LoVo (cell line): Measurements from ENCODE around the gene BLMH.

ENCODE experiments used
- DNase-seq: peaks from one replicate; pipeline ENCODE4 v3.0.0-alpha.2; 2016; ENCODE audit warnings: low spot score

BLMH gene

DNA sequence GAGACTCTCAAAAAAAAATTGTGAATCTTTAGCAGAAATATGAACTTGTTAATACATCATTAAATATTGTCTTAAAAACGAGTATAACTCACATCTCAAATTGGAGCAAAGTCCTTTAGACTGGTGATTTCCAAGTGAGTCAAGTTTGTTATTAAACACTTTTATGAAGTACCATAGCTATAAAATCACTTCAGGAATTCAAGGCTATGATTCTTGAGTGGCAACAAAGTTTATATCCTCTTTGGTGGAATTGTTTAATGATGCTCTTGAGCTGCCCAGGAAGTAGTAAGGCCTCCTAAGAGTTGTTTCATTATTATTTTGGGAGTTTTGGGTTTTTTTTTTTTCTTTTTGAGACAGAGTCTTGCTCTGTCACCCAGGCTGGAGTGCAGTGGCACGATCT lies 16.7 kb upstream of the BLMH start:
- peak; percentile 21 for DNase-seq

DNA sequence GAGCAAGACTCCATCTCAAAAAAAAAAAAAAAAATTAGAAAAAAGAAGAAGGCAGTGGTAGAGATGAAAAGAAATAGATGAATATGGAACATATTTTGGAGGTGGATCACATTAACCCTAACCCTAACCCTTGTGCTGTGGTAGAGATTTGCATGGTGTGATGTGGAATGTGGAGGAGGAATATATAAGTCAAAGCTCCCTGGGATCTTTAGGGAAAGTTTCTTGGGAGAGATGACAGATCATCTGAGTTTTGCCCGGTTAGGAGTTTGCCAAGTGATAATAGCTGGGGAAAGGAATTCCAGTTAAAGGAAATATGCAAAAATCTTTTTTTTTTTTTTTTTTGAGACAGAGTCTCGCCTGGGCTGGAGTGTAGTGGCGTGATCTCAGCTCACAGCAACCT lies 13.0 kb upstream of the BLMH start:
- no peak for DNase-seq

DNA sequence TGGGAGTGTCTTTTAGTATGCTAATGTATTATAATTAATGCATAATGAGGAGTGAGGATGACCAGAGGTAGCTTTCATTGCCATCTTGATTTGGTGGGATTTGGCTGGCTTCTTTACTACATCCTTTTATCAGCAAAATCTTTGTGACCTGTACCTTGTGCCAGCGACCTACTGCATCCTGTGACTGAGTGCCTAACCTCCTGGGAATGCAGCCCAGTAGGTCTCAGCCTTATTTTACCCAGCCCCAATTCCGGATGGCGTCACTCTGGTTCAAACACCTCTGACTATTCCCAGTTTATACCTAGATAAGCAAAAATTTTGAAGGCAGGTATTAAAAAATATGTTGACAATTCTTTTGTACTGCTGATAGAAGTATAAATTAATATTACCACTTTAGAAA lies 10.5 kb upstream of the BLMH start:
- DNase-seq: no peak

DNA sequence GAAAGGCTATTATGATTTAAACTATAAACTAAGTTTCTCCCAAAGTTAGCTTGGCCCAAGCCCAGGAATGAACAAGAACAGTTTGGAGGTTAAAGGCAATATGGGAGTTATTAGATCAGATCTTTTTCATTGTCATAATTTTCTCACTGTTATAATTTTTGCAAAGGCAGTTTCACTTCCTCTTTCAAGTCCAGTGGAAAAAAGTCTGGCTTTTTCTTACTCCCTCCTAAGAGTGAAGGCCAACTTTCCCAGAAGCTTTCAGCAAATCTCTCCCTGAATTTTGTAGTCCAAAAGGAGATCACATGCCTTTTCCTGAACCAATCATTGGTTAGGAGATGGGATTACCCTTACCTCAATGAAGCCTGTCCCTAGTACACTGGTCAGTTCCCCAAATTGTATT lies 9.1 kb upstream of the BLMH start:
- DNase-seq: no peak

- no peak for DNase-seq
Measured at GRCh38 chr17:30299000-30299399, 7.3 kb upstream of the BLMH start.

GRCh38 chr17:30297715-30298114 lies 6.0 kb upstream of the BLMH start:
- no peak for DNase-seq

- DNase-seq: no peak
Measured at GRCh38 chr17:30296499-30297080, 4.8 kb upstream of the BLMH start.

DNA sequence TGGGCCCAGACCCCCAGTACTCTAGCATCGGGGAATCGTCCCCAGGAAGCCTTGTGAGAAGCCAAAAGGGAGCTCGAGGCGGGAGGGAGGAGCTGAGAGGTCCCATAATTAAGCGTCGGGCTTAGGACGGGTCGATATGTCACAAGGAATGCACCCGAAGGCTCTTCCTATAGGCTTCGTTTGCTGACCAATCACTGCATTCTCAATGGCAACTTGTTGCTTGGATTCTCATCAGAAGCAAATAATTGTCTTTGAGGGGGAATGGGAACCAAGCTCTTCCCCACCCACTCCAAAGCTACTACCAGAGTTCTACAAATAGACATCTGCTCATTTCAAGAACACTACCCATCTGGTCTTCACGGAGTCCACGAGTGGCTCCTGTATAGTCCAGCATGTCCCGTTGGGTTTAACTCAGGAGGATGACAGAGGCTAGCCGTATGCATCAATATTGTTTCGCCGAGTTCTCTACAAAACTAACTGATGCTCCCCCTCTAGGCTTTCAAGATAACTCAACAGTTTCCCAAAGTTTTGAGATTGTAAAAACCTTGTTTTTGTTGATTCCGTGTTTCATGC lies 628 bp upstream of the BLMH start:
- DNase-seq: no peak

- peak; percentile 72 for DNase-seq
Measured at GRCh38 chr17:30290696-30291542, 825 bp downstream of the BLMH start.

GRCh38 chr17:30290077-30290476 lies 1.7 kb downstream of the BLMH start:
- DNase-seq: no peak

DNA sequence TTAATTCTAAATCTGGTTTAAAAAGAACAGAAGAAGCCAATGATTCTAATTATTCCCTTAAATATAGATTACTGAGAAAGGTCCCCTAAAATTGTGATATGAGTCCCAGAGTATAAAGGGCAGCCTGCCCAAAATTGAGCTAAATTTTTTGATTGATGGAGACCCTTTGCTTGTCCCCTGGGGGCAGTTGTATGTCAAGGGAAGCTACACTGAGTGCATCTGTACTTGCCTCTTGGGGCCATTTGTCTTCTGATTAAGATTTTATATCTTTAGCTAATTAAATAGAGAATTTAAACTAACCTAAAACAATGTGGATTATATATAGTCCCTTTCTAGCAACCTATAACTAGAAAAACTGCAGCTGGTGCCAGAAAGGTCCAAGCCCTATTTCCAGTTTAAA lies 12.6 kb downstream of the BLMH start:
- no peak for DNase-seq

DNA sequence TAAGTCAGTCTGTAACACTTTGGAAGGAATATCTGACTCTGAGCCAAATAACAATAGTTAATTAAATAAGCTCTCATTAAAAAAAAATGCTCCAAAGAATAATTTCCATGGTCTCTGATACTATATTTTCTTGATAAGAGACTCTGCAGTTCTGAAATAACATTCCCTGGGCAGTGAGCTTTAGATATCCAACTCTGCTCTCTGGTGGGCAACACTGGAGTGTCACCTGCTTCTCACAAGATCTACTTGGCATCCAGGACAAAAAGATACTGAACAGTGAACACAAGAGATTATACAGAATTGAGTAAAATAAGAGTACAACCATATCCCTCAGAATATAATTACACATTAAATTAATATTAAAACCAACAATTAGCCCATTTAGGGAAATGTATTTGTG lies 13.7 kb downstream of the BLMH start:
- DNase-seq: no peak

GRCh38 chr17:30275911-30276310 lies 15.8 kb downstream of the BLMH start:
- no peak for DNase-seq

DNA sequence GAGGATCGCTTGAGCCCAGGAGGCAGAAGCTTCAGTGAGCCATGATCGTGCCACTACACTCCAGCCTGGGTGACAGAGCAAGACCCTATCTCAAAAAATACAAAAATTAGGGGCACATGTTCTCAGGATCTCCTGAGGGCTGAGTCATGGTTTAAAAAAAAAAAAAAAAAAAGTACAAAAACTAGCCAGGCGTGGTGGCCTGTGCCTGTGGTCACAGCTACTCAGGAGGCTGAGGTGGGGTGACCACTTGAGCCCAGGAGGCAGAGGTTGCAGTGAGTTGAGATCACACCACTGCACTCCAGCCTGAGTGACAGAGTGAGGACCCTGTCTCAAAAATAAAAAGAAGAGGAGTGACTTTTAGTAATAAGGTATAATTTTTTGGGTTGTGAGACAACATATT lies 16.9 kb downstream of the BLMH start:
- DNase-seq: no peak

GRCh38 chr17:30273373-30273772 lies 18.4 kb downstream of the BLMH start:
- no peak for DNase-seq

- DNase-seq: no peak
Measured at GRCh38 chr17:30271102-30271501, 20.6 kb downstream of the BLMH start.

DNA sequence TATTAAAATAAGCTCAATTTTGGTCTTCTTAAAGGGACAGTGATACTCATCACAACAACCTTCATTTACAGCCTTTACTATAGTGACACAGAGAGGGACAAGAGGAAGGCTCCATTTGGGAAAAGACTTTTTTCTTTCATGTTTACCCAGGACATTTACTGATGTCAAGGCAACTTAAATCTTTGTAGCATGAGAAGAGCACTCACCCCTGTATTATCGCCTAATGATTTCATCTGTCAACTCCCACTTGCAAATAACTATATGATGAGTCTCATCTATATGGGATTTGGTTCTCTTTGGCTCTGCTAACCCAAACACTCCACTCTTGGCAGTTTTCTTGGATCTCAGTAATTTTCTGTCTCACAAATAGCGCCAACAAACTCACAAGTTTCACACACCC lies 24.1 kb downstream of the BLMH start:
- no peak for DNase-seq

DNA sequence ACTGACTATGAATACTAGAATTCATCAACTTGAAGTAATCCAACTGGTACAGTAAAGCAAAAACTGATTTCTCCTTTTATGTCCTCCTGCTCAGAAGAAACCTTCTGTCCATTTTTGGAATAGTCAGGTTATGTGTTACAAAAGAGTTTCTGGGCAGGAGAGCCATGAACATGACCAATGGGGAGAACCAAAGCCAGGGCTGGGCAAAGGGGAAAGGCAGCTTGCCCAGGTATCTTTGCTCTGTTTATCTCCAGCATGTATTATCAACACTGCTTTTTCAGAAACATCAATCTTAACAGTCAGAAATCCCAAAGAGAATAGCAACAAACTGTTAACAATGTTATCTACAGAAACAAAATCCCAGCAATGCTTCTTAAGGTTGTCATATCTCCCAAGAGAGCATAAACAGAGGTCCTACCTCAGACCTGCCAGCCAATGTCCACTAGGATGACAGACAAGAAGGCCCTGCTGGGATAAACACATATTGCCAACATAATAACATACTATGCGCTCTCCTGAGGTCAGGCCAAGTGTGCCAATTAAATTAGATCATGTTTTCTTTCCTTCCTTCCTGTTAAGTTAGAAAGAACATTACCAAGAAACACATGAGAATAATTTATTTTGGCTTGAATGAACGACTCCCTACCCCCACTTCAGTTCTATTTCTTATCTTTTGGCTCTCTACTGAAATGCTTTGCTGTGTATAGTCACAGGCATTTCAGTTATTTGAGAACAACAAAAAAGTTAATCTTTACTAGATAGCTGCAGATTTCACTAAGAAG lies 28.0 kb downstream of the BLMH start:
- DNase-seq: no peak

DNA sequence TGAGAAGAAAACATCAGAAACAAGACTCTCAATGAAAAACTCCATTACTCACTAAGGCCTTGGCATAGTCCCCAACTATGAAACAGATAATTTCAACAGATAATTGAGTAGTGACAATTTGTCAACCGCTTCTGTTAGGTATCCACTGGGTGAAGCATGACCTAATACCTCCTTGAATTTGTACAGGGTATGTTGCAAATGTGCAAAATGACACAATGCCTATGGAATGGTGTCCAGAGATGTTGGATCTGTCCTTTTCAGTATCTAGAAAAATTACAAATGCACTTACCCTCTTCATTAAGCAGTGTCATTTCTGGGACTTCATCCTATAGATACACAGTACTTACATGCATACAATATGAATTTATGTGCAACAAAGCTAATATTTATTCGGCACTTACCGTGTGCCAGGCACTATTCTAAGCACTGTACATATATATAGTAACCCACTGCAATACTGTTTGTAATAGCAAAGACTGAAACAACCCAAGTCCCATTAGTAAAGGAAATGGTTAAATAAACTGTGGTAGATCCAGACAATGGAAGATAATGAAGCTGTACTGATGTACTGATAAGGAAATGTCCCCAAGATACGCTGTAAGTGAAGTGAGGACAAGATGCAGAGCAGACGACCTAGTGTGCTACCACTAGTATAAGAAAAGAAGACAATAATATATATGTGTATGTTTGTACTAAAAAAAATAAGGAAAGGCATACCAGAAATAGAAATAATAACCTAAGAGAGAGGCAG lies 34.8 kb downstream of the BLMH start:
- no peak for DNase-seq

GRCh38 chr17:30254150-30254549 lies 37.6 kb downstream of the BLMH start:
- no peak for DNase-seq

DNA sequence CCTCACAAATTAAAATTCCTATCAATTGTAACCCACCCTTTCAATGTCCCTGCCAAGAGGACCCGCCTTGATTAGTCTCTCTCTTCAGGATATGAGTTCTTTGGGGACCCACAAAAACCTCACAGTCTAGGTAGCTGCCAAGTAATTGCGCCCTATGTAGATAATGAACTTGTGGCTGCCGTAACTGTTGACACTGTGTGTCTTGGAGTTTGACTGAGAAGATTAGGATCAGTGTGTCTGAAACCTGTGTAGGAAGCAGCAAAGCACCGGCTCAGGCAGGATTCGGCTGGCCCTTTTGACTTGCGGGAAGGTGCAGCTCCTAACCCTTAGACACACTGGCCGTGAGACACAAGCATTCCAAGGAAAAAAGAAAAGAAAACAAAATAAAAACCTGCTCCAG lies 38.4 kb downstream of the BLMH start:
- DNase-seq: no peak

DNA sequence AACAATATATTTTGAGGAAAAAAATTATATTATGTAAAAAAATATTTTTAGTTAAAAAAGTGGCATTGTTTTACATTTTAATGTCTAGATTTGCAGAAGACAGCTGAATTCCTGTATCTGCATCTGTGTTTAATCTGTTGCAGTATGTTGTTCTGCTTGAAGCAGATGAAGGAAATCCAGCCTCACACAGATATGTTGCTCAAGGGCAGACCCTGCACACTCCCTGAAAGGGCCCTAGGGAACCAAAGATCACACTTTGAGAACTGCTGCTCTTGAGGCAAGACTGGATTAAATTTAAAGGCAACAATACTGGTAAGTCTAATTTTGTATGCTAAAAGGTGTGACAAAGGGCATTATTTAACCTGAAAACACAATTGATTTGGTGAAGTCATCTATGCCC lies 39.8 kb downstream of the BLMH start:
- no peak for DNase-seq
